ENCODE data around the gene DLL3.

GRCh38 chr19:39498798-39499642 lies at the start of gene DLL3:
- TF ChIP-seq, protein P1, sequence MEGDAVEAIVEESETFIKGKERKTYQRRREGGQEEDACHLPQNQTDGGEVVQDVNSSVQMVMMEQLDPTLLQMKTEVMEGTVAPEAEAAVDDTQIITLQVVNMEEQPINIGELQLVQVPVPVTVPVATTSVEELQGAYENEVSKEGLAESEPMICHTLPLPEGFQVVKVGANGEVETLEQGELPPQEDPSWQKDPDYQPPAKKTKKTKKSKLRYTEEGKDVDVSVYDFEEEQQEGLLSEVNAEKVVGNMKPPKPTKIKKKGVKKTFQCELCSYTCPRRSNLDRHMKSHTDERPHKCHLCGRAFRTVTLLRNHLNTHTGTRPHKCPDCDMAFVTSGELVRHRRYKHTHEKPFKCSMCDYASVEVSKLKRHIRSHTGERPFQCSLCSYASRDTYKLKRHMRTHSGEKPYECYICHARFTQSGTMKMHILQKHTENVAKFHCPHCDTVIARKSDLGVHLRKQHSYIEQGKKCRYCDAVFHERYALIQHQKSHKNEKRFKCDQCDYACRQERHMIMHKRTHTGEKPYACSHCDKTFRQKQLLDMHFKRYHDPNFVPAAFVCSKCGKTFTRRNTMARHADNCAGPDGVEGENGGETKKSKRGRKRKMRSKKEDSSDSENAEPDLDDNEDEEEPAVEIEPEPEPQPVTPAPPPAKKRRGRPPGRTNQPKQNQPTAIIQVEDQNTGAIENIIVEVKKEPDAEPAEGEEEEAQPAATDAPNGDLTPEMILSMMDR (IDR thresholded peaks at IDR 0.05; ENCODE audit: insufficient read depth, low read length, poor library complexity, severe bottlenecking), result no peak
- TF ChIP-seq EZH2phosphoT487 (conservative IDR thresholded peaks at IDR 0.05; ENCODE audit: low read length), result no peak

Data from SU-DHL-6 (cell line).